H9 (cell line): ENCODE data around the gene TAF13. TPM values are rescaled to one million over a fixed set of nuclear protein-coding genes. Genes with fewer than 3 reads are reported as not detected.

Experiments used
- DNase-seq: peaks from one replicate; pipeline ENCODE4 v3.0.0-alpha.2; 2017
- H2AFZ ChIP-seq: one replicate; pipeline ENCODE4 v1.6.1; 2013; ENCODE audit warnings: mild to moderate bottlenecking, low read length, control low read depth, moderate library complexity
- H2AK5ac ChIP-seq: 2 replicates; pipeline ENCODE4 v1.6.1; 2013; ENCODE audit warnings: low read length, control low read depth, mixed read lengths; ENCODE audit not compliant: insufficient read length
- H2BK120ac ChIP-seq: one replicate; pipeline ENCODE4 v1.6.1; 2013; ENCODE audit warnings: low read depth, mild to moderate bottlenecking, low read length, control low read depth, inconsistent platforms; ENCODE audit not compliant: poor library complexity, severe bottlenecking
- H2BK12ac ChIP-seq: 2 replicates; pipeline ENCODE4 v1.6.1; 2013; ENCODE audit warnings: low read length, control low read depth, mixed read lengths, low read depth; ENCODE audit not compliant: insufficient read length
- H2BK15ac ChIP-seq: 2 replicates; pipeline ENCODE4 v1.6.1; 2013; ENCODE audit warnings: low read depth, low read length, control low read depth
- H2BK20ac ChIP-seq: one replicate; pipeline ENCODE4 v1.6.1; 2013; ENCODE audit warnings: low read depth, mild to moderate bottlenecking, low read length, control low read depth, inconsistent platforms; ENCODE audit not compliant: poor library complexity, severe bottlenecking
- H2BK5ac ChIP-seq: 2 replicates; pipeline ENCODE4 v1.6.1; 2013; ENCODE audit warnings: low read length, control low read depth, mixed read lengths; ENCODE audit not compliant: insufficient read length
- H3K14ac ChIP-seq: 2 replicates; pipeline ENCODE4 v1.6.1; 2013; ENCODE audit warnings: low read length, control low read depth; ENCODE audit not compliant: insufficient read depth
- H3K18ac ChIP-seq: 2 replicates; pipeline ENCODE4 v1.6.1; 2013; ENCODE audit warnings: low read depth, mild to moderate bottlenecking, mixed read lengths, low read length, control low read depth; ENCODE audit not compliant: insufficient read length
- H3K23ac ChIP-seq: 2 replicates; pipeline ENCODE4 v1.6.1; 2013; ENCODE audit warnings: low read length, control low read depth, mixed read lengths, low read depth; ENCODE audit not compliant: insufficient read length
- H3K23me2 ChIP-seq: 2 replicates; pipeline ENCODE4 v1.6.1; 2013; ENCODE audit warnings: low read depth, mild to moderate bottlenecking, mixed read lengths, low read length, control low read depth; ENCODE audit not compliant: insufficient read length, poor library complexity, severe bottlenecking
- H3K27ac ChIP-seq: 2 replicates; pipeline ENCODE4 v1.5.1; 2013; ENCODE audit warnings: low read length, control low read depth, mixed read lengths, low read depth; ENCODE audit not compliant: insufficient read length
- H3K27me3 ChIP-seq: 2 replicates; pipeline ENCODE4 v1.6.1; 2013; ENCODE audit warnings: low read length, control low read depth, inconsistent platforms; ENCODE audit not compliant: insufficient read depth
- H3K4ac ChIP-seq: 2 replicates; pipeline ENCODE4 v1.6.1; 2013; ENCODE audit warnings: low read depth, mild to moderate bottlenecking, control low read depth, inconsistent platforms, low read length, moderate library complexity
- H3K4me1 ChIP-seq: 2 replicates; pipeline ENCODE4 v1.6.1; 2013; ENCODE audit warnings: low read length, control low read depth, inconsistent platforms; ENCODE audit not compliant: insufficient read depth
- H3K4me2 ChIP-seq: 2 replicates; pipeline ENCODE4 v1.6.1; 2013; ENCODE audit warnings: low read length, control low read depth, mixed read lengths; ENCODE audit not compliant: insufficient read length, insufficient read depth
- H3K56ac ChIP-seq: 2 replicates; pipeline ENCODE4 v1.6.1; 2013; ENCODE audit warnings: low read depth, mild to moderate bottlenecking, mixed read lengths, low read length, control low read depth; ENCODE audit not compliant: insufficient read length
- H3K79me1 ChIP-seq: 2 replicates; pipeline ENCODE4 v1.6.1; 2013; ENCODE audit warnings: low read depth, mild to moderate bottlenecking, moderate library complexity, low read length, control low read depth, inconsistent platforms; ENCODE audit not compliant: insufficient read depth, poor library complexity, severe bottlenecking
- H3K79me2 ChIP-seq: 2 replicates; pipeline ENCODE4 v1.6.1; 2013; ENCODE audit warnings: low read length, control low read depth, inconsistent platforms; ENCODE audit not compliant: insufficient read depth
- H3K9ac ChIP-seq: 2 replicates; pipeline ENCODE4 v1.6.1; 2013; ENCODE audit warnings: low read length, control low read depth, mixed read lengths; ENCODE audit not compliant: insufficient read length; ENCODE audit errors: extremely low read depth
- H3K9me3 ChIP-seq: one replicate; pipeline ENCODE4 v1.6.1; 2013; ENCODE audit warnings: low read depth, low read length, inconsistent platforms; ENCODE audit not compliant: control insufficient read depth
- H3T11ph ChIP-seq: one replicate; pipeline ENCODE4 v1.6.1; 2013; ENCODE audit warnings: mild to moderate bottlenecking, low read length, control low read depth, inconsistent platforms
- H4K20me1 ChIP-seq: one replicate; pipeline ENCODE4 v1.6.1; 2013; ENCODE audit not compliant: control insufficient read depth, insufficient read length, insufficient read depth
- H4K5ac ChIP-seq: 2 replicates; pipeline ENCODE4 v1.6.1; 2013; ENCODE audit warnings: low read depth, mild to moderate bottlenecking, mixed read lengths, low read length, control low read depth; ENCODE audit not compliant: insufficient read length
- H4K8ac ChIP-seq: replicated peaks from 2 replicates; pipeline ENCODE4 v1.6.1; 2013; ENCODE audit warnings: low read length, control low read depth, mixed read lengths, low read depth; ENCODE audit not compliant: insufficient read length
- H4K91ac ChIP-seq: 2 replicates; pipeline ENCODE4 v1.6.1; 2013; ENCODE audit warnings: low read depth, mild to moderate bottlenecking, moderate library complexity, mixed read lengths, low read length, control low read depth; ENCODE audit not compliant: insufficient read length
- H3K27ac Mint-ChIP-seq, 3 experiments: 2 replicates in 2 of 3; 3 replicates in 1 of 3; pipeline ENCODE4 v1.8.0; 2020 to 2021; ENCODE audit warnings: mixed read lengths in 3 of 3, mild to moderate bottlenecking in 1 of 3, moderate library complexity in 1 of 3
- H3K27me3 Mint-ChIP-seq: 2 replicates; pipeline ENCODE4 v1.8.0; 2021; ENCODE audit warnings: low read depth, mild to moderate bottlenecking, moderate library complexity, mixed read lengths
- H3K36me3 Mint-ChIP-seq, 3 experiments: 2 replicates in 2 of 3; 3 replicates in 1 of 3; pipeline ENCODE4 v1.8.0; 2020 to 2021; ENCODE audit warnings: low read depth in 3 of 3, mixed read lengths in 3 of 3; ENCODE audit not compliant: insufficient read depth in 1 of 3
- H3K4me1 Mint-ChIP-seq, 2 experiments: 2 replicates each; pipeline ENCODE4 v1.8.0; 2020; ENCODE audit warnings: mixed read lengths in 2 of 2
- H3K4me3 Mint-ChIP-seq, 2 experiments: 2 replicates in 1 of 2; 3 replicates in 1 of 2; pipeline ENCODE4 v1.8.0; 2020 to 2021; ENCODE audit warnings: mild to moderate bottlenecking in 2 of 2, mixed read lengths in 2 of 2, moderate library complexity in 1 of 2
- H3K9me3 Mint-ChIP-seq, 2 experiments: 2 replicates in 1 of 2; 3 replicates in 1 of 2; pipeline ENCODE4 v1.8.0; 2020; ENCODE audit warnings: mild to moderate bottlenecking in 2 of 2, mixed read lengths in 2 of 2, moderate library complexity in 1 of 2
- CTCF ChIP-seq: fragments of 200-600 bp; sonication (generic); conservative IDR thresholded peaks from 3 replicates; pipeline ENCODE4 v1.8.0; 2021; ENCODE audit warnings: antibody characterized with exemption, mild to moderate bottlenecking
- WGBS: extraction: QIAGEN DNeasy Blood & Tissue Kit; methylation state at CpG from one replicate; pipeline ENCODE4 v1.1.7; 2013; ENCODE audit warnings: missing lambda C conversion rate, low lambda C conversion rate, mixed read lengths; ENCODE audit not compliant: insufficient read length; ENCODE audit errors: extremely low coverage; 5-methylcytosine and 5-hydroxymethylcytosine counted together
- total RNA-seq: library from RNA; stranded (reverse); gene quantifications from 2 replicates; pipeline ENCODE4 v1.2.1, GENCODE V29; 2021

Gene TAF13
- total RNA-seq, 1 experiment from 2014 or later = 50.9 TPM

DNA sequence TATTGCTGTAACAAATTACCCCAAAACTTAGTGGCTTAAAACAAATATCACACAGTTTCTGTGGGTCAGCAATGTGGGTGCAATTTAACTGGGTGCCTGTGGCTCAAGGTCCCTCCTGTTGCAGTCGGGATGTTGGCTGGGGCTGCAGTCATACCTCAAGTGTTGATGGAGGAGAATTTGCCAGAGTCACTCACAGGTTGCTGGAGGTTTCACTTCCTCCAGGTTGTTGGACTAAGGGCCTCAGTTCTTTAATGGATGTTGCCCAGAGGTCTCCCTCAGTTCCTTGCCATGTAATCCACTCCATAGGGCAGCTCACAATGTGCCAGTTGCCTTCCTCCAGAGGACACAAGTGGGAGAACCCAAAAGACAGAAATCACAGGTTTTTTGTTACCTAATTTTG lies 2.5 kb upstream of the TAF13 start:
- Histone ChIP-seq H3K4me2 (no peak overlapping the region), H3K4ac (no peak overlapping the region), H3K27ac (no peak overlapping the region), H4K91ac (no peak overlapping the region), H3T11ph (no peak overlapping the region), H3K18ac (no peak overlapping the region), H2AK5ac (no peak overlapping the region), H3K23me2 (no peaks in the 10 kb centered on the region), H3K56ac (no peak overlapping the region), H2BK12ac (no peak overlapping the region), H3K14ac (no peak overlapping the region), H2BK20ac (no peak overlapping the region), H3K27me3 (no peaks in the 10 kb centered on the region), H4K8ac (no peak overlapping the region), H2BK120ac (no peak overlapping the region), H2BK15ac (no peak overlapping the region), H3K4me1 (no peaks in the 10 kb centered on the region; the same call in 1 of the 2 replicates), H3K9me3 (no peaks in the 10 kb centered on the region), H3K79me2 (peaks cover 2% of the 10 kb centered on the region; the same call in 1 of the 2 replicates), H3K79me1 (no peaks in the 10 kb centered on the region), H2AFZ (no peak overlapping the region), H3K9ac (no peak overlapping the region), H2BK5ac (no peak overlapping the region), H3K23ac (no peak overlapping the region), H4K5ac (no peak overlapping the region), H4K20me1 (no peaks in the 10 kb centered on the region)
- Mint-ChIP-seq H3K27me3 (no peaks in the 10 kb centered on the region), H3K27ac (no peak overlapping the region), H3K4me1 (peaks cover 16 to 23% of the 10 kb centered on the region in 2 experiments), H3K9me3 (peaks cover 0 to 6% of the 10 kb centered on the region in 2 experiments; a peak in 2 of 5 replicates), H3K4me3 (no peak overlapping the region), H3K36me3 (peaks cover 14 to 20% (median 17%) of the 10 kb centered on the region in 3 experiments)
- WGBS = no CpG with 5 or more reads among the region's 1 CpG
- TF ChIP-seq CTCF = no peak
- DNase-seq = no peak
